Loucy (cell line): ENCODE measurements around the gene RIPOR3.

ENCODE experiments used
- CTCF ChIP-seq: fragments of 200-600 bp; sonication (generic); conservative IDR thresholded peaks from 2 replicates; pipeline ENCODE4 v1.5.1; 2014; ENCODE audit warnings: mild to moderate bottlenecking, antibody characterized with exemption, low read length
- EZH2phosphoT487 ChIP-seq: fragments of 200-600 bp; IDR thresholded peaks from 2 replicates; pipeline ENCODE4 v1.6.1; 2018; ENCODE audit warnings: antibody characterized with exemption, mild to moderate bottlenecking, moderate library complexity, borderline replicate concordance

DNA sequence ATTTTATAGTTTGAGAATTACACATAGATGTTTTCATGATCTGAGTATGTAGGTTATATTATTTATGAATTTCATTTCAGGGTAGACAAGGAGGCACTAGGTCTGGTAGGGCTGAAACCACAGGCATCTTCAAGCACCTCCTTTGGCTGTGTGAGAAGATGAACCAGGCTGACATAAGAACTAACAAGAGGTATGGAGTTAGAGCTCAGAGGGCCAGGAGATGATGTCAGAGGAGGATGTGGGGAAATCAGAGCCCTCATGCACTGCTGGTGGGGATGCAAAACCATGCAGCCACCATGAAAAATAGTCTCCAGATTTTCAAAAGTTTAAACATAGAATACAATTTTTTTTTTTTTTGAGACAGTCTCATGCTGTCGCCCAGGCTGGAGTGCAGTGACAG lies 13.6 kb upstream of the RIPOR3 start:
- TF ChIP-seq CTCF (no peak), EZH2phosphoT487 (no peak)
